WERI-Rb-1 (cell line): Measurements from ENCODE around the gene LRR1.

Source experiments
- DNase-seq: peaks from one replicate; pipeline ENCODE4 v3.0.0-alpha.2; 2020
- H3K27ac ChIP-seq: fragments of 250-450 bp; sonication (Bioruptor Pico); 2 replicates; pipeline ENCODE4 v1.5.1; 2020; ENCODE audit warnings: mild to moderate bottlenecking, moderate library complexity
- H3K27me3 ChIP-seq: fragments of 250-450 bp; sonication (Bioruptor Pico); 2 replicates; pipeline ENCODE4 v1.5.1; 2021; ENCODE audit warnings: mild to moderate bottlenecking, low read depth, moderate library complexity; ENCODE audit not compliant: insufficient read depth, severe bottlenecking
- H3K36me3 ChIP-seq: fragments of 250-450 bp; sonication (Bioruptor Pico); 2 replicates; pipeline ENCODE4 v1.5.1; 2020; ENCODE audit warnings: mild to moderate bottlenecking, moderate library complexity
- H3K4me3 ChIP-seq: 2 replicates; pipeline ENCODE4 v1.5.1; 2011; ENCODE audit warnings: low read depth, mild to moderate bottlenecking, control low read depth, low read length
- H3K9me3 ChIP-seq: fragments of 250-450 bp; sonication (Bioruptor Pico); 2 replicates; pipeline ENCODE4 v1.5.1; 2021; ENCODE audit warnings: mild to moderate bottlenecking, moderate library complexity; ENCODE audit not compliant: severe bottlenecking
- TF ChIP-seq, protein P1 (sequence below): IDR thresholded peaks from 2 replicates; pipeline ENCODE4 v1.5.1; 2011; ENCODE audit warnings: low read depth, mild to moderate bottlenecking, control low read depth, inconsistent platforms, low read length

LRR1 gene

DNA sequence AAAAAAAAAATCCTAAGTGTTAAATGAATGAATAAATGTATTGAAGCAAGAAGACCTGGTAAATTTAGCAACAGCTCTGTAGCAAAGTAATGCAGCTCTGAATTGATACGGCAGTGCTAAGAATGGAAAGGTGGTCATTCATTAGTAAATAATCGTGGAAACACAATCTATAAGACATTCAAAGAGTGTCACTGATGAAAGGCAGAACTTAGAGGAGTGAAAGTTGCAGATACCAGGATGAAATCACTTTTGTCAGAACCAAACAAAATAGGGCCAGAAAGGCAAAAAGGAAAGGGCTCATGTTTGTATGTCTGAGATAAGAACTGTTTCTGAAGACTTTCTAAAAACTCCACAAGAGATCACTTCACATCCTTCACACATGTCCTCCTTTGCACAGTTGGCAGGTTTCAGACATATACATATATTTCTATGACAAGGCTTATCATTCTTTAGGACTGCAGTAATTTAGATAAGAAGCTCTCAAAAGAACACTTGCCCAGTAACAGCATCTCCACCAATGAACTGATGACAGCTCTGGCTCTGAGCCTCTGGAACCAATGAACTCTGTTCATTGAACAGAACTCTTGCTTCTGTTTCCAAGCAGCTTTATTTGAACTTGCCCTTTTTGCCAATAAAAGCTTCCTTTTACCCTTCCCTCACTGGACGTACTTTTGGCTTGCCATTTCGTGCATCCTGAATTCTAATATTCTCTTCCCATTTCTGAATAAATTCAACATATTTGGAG, 4.2 kb upstream of the LRR1 start:
- no peak for DNase-seq
- peaks cover 11% of the 10 kb centered on the region for H3K36me3 ChIP-seq
- TF ChIP-seq, protein P1, sequence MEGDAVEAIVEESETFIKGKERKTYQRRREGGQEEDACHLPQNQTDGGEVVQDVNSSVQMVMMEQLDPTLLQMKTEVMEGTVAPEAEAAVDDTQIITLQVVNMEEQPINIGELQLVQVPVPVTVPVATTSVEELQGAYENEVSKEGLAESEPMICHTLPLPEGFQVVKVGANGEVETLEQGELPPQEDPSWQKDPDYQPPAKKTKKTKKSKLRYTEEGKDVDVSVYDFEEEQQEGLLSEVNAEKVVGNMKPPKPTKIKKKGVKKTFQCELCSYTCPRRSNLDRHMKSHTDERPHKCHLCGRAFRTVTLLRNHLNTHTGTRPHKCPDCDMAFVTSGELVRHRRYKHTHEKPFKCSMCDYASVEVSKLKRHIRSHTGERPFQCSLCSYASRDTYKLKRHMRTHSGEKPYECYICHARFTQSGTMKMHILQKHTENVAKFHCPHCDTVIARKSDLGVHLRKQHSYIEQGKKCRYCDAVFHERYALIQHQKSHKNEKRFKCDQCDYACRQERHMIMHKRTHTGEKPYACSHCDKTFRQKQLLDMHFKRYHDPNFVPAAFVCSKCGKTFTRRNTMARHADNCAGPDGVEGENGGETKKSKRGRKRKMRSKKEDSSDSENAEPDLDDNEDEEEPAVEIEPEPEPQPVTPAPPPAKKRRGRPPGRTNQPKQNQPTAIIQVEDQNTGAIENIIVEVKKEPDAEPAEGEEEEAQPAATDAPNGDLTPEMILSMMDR, result no peak
- no peak overlapping the region for H3K4me3 ChIP-seq
- H3K27me3 ChIP-seq, result no peaks in the 10 kb centered on the region
- H3K9me3 ChIP-seq, result no peaks in the 10 kb centered on the region
- H3K27ac ChIP-seq, result no peak overlapping the region

GRCh38 chr14:49598189-49598484, 603 bp upstream of the LRR1 start:
- TF ChIP-seq, protein P1, result no peak
- Histone ChIP-seq H3K9me3 (no peaks in the 10 kb centered on the region), H3K4me3 (peak overlapping the region; percentile 99), H3K27me3 (no peaks in the 10 kb centered on the region), H3K27ac (peak overlapping the region; percentile 100), H3K36me3 (peaks cover 25% of the 10 kb centered on the region)
- DNase-seq, result no peak

- Histone ChIP-seq H3K36me3 (peaks cover 67% of the 10 kb centered on the region), H3K4me3 (no peak overlapping the region), H3K27me3 (no peaks in the 10 kb centered on the region), H3K9me3 (no peaks in the 10 kb centered on the region), H3K27ac (no peak overlapping the region)
- no peak for DNase-seq
- TF ChIP-seq, protein P1, result no peak
Observed at GRCh38 chr14:49607583-49607982, 8.8 kb downstream of the LRR1 start.

- H3K4me3 ChIP-seq, result no peak overlapping the region
- no peak overlapping the region for H3K27ac ChIP-seq
- TF ChIP-seq, protein P1, result no peak
Observed at GRCh38 chr14:49612251-49612650, 13.5 kb downstream of the LRR1 start.

GRCh38 chr14:49612671-49613070, 13.9 kb downstream of the LRR1 start:
- peaks cover 63% of the 10 kb centered on the region for H3K36me3 ChIP-seq
- no peak overlapping the region for H3K4me3 ChIP-seq
- DNase-seq, result no peak
- H3K27me3 ChIP-seq, result no peaks in the 10 kb centered on the region
- TF ChIP-seq, protein P1, result no peak
- H3K9me3 ChIP-seq, result no peaks in the 10 kb centered on the region
- no peak overlapping the region for H3K27ac ChIP-seq

More at GRCh38 chr14:49612251-49612650, 13.5 kb downstream of the LRR1 start:
- no peaks in the 10 kb centered on the region for H3K27me3 ChIP-seq
- H3K36me3 ChIP-seq, result peaks cover 63% of the 10 kb centered on the region
- H3K9me3 ChIP-seq, result no peaks in the 10 kb centered on the region
- no peak for DNase-seq

DNA sequence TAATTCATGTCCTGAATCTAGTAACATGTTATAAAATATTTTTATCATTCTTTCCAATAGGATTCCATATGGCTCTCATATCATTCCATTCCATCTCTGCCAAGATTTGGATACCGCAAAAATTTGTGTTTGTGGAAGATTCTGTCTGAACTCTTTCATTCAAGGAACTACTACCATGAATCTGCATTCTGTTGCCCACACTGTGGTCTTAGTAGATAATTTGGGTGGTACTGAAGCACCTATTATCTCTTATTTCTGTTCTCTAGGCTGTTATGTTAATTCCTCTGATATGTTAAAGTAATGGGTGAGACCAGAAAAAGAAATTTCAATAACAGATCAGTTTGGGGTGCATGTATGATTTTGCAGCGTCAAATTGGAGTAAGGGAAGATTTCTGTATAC, 15.5 kb downstream of the LRR1 start:
- no peaks in the 10 kb centered on the region for H3K9me3 ChIP-seq
- no peak for DNase-seq
- no peak overlapping the region for H3K27ac ChIP-seq
- H3K4me3 ChIP-seq, result no peak overlapping the region
- TF ChIP-seq, protein P1, result no peak
- H3K27me3 ChIP-seq, result no peaks in the 10 kb centered on the region
- peaks cover 69% of the 10 kb centered on the region for H3K36me3 ChIP-seq
